Upper lobe of left lung (tissue), 4 donors: Measurements from ENCODE around the gene FGGY.

ENCODE experiments used
- EP300 ChIP-seq, 4 donors: sonication (generic); formaldehyde crosslinking; IDR thresholded peaks; one replicate each; pipeline ENCODE4 v1.5.1; 2017; ENCODE audit warnings: antibody characterized with exemption in 4 of 4, control low read depth in 2 of 4
- POLR2A ChIP-seq, 4 donors: fragments of 450-650 bp; IDR thresholded peaks; one replicate each; pipeline ENCODE4 v1.5.1; 2016 to 2017; ENCODE audit warnings: antibody characterized with exemption in 4 of 4, mild to moderate bottlenecking in 2 of 4
- POLR2AphosphoS5 ChIP-seq, 2 donors: sonication (generic); formaldehyde crosslinking; IDR thresholded peaks; one replicate each; pipeline ENCODE4 v1.5.1; 2017; ENCODE audit warnings: antibody characterized with exemption in 2 of 2
- TF ChIP-seq, protein P1 (sequence below), 6 experiments: fragments of 450-650 bp in 4 of 6; fragments of 200-600 bp in 2 of 6; sonication (generic) in 2 of 6; IDR thresholded peaks; one replicate each; pipeline ENCODE4 v1.5.1; 2016 to 2019; ENCODE audit warnings: antibody characterized with exemption in 6 of 6

DNA sequence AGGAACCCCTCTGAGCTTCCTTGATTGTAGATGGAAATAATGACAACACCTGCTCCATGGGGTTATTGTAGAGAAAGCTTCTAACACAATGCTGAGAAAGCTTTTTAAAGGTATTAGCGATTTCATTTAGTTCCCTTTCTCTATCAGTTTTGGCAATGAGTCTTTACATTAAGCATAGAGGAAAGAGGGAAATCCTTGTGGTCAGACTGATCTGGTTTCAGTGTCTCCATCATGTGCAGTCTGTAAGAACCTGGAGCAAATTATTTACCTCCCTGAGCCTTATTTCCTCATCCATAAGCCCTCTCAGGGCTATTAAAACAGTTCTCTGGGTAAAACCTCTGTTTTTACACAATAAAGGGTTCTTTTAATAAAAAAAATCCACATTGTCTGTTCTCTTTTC lies 87.5 kb downstream of the FGGY start:
- TF ChIP-seq, protein P1, sequence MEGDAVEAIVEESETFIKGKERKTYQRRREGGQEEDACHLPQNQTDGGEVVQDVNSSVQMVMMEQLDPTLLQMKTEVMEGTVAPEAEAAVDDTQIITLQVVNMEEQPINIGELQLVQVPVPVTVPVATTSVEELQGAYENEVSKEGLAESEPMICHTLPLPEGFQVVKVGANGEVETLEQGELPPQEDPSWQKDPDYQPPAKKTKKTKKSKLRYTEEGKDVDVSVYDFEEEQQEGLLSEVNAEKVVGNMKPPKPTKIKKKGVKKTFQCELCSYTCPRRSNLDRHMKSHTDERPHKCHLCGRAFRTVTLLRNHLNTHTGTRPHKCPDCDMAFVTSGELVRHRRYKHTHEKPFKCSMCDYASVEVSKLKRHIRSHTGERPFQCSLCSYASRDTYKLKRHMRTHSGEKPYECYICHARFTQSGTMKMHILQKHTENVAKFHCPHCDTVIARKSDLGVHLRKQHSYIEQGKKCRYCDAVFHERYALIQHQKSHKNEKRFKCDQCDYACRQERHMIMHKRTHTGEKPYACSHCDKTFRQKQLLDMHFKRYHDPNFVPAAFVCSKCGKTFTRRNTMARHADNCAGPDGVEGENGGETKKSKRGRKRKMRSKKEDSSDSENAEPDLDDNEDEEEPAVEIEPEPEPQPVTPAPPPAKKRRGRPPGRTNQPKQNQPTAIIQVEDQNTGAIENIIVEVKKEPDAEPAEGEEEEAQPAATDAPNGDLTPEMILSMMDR (IDR thresholded peaks at IDR 0.05), result no peak
- TF ChIP-seq POLR2AphosphoS5 (IDR thresholded peaks at IDR 0.05) (no peak), POLR2A (IDR thresholded peaks at IDR 0.05) (no peak), EP300 (IDR thresholded peaks at IDR 0.05) (no peak)
